H9 (cell line): Measurements from ENCODE around the gene CILP2. TPM values are rescaled to one million over a fixed set of nuclear protein-coding genes. Genes with fewer than 3 reads are reported as not detected.
A peak's percentile ranks its signal among the peaks of the same experiment; 100 is the strongest.

Source experiments
- DNase-seq: peaks from one replicate; pipeline ENCODE4 v3.0.0-alpha.2; 2017
- H2AFZ ChIP-seq: one replicate; pipeline ENCODE4 v1.6.1; 2013; ENCODE audit warnings: mild to moderate bottlenecking, low read length, control low read depth, moderate library complexity
- H2AK5ac ChIP-seq: 2 replicates; pipeline ENCODE4 v1.6.1; 2013; ENCODE audit warnings: low read length, control low read depth, mixed read lengths; ENCODE audit not compliant: insufficient read length
- H2BK120ac ChIP-seq: one replicate; pipeline ENCODE4 v1.6.1; 2013; ENCODE audit warnings: low read depth, mild to moderate bottlenecking, low read length, control low read depth, inconsistent platforms; ENCODE audit not compliant: poor library complexity, severe bottlenecking
- H2BK12ac ChIP-seq: 2 replicates; pipeline ENCODE4 v1.6.1; 2013; ENCODE audit warnings: low read length, control low read depth, mixed read lengths, low read depth; ENCODE audit not compliant: insufficient read length
- H2BK15ac ChIP-seq: 2 replicates; pipeline ENCODE4 v1.6.1; 2013; ENCODE audit warnings: low read depth, low read length, control low read depth
- H2BK20ac ChIP-seq: one replicate; pipeline ENCODE4 v1.6.1; 2013; ENCODE audit warnings: low read depth, mild to moderate bottlenecking, low read length, control low read depth, inconsistent platforms; ENCODE audit not compliant: poor library complexity, severe bottlenecking
- H2BK5ac ChIP-seq: 2 replicates; pipeline ENCODE4 v1.6.1; 2013; ENCODE audit warnings: low read length, control low read depth, mixed read lengths; ENCODE audit not compliant: insufficient read length
- H3K14ac ChIP-seq: 2 replicates; pipeline ENCODE4 v1.6.1; 2013; ENCODE audit warnings: low read length, control low read depth; ENCODE audit not compliant: insufficient read depth
- H3K18ac ChIP-seq: 2 replicates; pipeline ENCODE4 v1.6.1; 2013; ENCODE audit warnings: low read depth, mild to moderate bottlenecking, mixed read lengths, low read length, control low read depth; ENCODE audit not compliant: insufficient read length
- H3K23ac ChIP-seq: 2 replicates; pipeline ENCODE4 v1.6.1; 2013; ENCODE audit warnings: low read length, control low read depth, mixed read lengths, low read depth; ENCODE audit not compliant: insufficient read length
- H3K23me2 ChIP-seq: 2 replicates; pipeline ENCODE4 v1.6.1; 2013; ENCODE audit warnings: low read depth, mild to moderate bottlenecking, mixed read lengths, low read length, control low read depth; ENCODE audit not compliant: insufficient read length, poor library complexity, severe bottlenecking
- H3K27ac ChIP-seq: 2 replicates; pipeline ENCODE4 v1.5.1; 2013; ENCODE audit warnings: low read length, control low read depth, mixed read lengths, low read depth; ENCODE audit not compliant: insufficient read length
- H3K27me3 ChIP-seq: 2 replicates; pipeline ENCODE4 v1.6.1; 2013; ENCODE audit warnings: low read length, control low read depth, inconsistent platforms; ENCODE audit not compliant: insufficient read depth
- H3K4ac ChIP-seq: 2 replicates; pipeline ENCODE4 v1.6.1; 2013; ENCODE audit warnings: low read depth, mild to moderate bottlenecking, control low read depth, inconsistent platforms, low read length, moderate library complexity
- H3K4me1 ChIP-seq: 2 replicates; pipeline ENCODE4 v1.6.1; 2013; ENCODE audit warnings: low read length, control low read depth, inconsistent platforms; ENCODE audit not compliant: insufficient read depth
- H3K4me2 ChIP-seq: 2 replicates; pipeline ENCODE4 v1.6.1; 2013; ENCODE audit warnings: low read length, control low read depth, mixed read lengths; ENCODE audit not compliant: insufficient read length, insufficient read depth
- H3K56ac ChIP-seq: 2 replicates; pipeline ENCODE4 v1.6.1; 2013; ENCODE audit warnings: low read depth, mild to moderate bottlenecking, mixed read lengths, low read length, control low read depth; ENCODE audit not compliant: insufficient read length
- H3K79me1 ChIP-seq: 2 replicates; pipeline ENCODE4 v1.6.1; 2013; ENCODE audit warnings: low read depth, mild to moderate bottlenecking, moderate library complexity, low read length, control low read depth, inconsistent platforms; ENCODE audit not compliant: insufficient read depth, poor library complexity, severe bottlenecking
- H3K79me2 ChIP-seq: 2 replicates; pipeline ENCODE4 v1.6.1; 2013; ENCODE audit warnings: low read length, control low read depth, inconsistent platforms; ENCODE audit not compliant: insufficient read depth
- H3K9ac ChIP-seq: 2 replicates; pipeline ENCODE4 v1.6.1; 2013; ENCODE audit warnings: low read length, control low read depth, mixed read lengths; ENCODE audit not compliant: insufficient read length; ENCODE audit errors: extremely low read depth
- H3K9me3 ChIP-seq: one replicate; pipeline ENCODE4 v1.6.1; 2013; ENCODE audit warnings: low read depth, low read length, inconsistent platforms; ENCODE audit not compliant: control insufficient read depth
- H3T11ph ChIP-seq: one replicate; pipeline ENCODE4 v1.6.1; 2013; ENCODE audit warnings: mild to moderate bottlenecking, low read length, control low read depth, inconsistent platforms
- H4K20me1 ChIP-seq: one replicate; pipeline ENCODE4 v1.6.1; 2013; ENCODE audit not compliant: control insufficient read depth, insufficient read length, insufficient read depth
- H4K5ac ChIP-seq: 2 replicates; pipeline ENCODE4 v1.6.1; 2013; ENCODE audit warnings: low read depth, mild to moderate bottlenecking, mixed read lengths, low read length, control low read depth; ENCODE audit not compliant: insufficient read length
- H4K8ac ChIP-seq: replicated peaks from 2 replicates; pipeline ENCODE4 v1.6.1; 2013; ENCODE audit warnings: low read length, control low read depth, mixed read lengths, low read depth; ENCODE audit not compliant: insufficient read length
- H4K91ac ChIP-seq: 2 replicates; pipeline ENCODE4 v1.6.1; 2013; ENCODE audit warnings: low read depth, mild to moderate bottlenecking, moderate library complexity, mixed read lengths, low read length, control low read depth; ENCODE audit not compliant: insufficient read length
- H3K27ac Mint-ChIP-seq, 3 experiments: 2 replicates in 2 of 3; 3 replicates in 1 of 3; pipeline ENCODE4 v1.8.0; 2020 to 2021; ENCODE audit warnings: mixed read lengths in 3 of 3, mild to moderate bottlenecking in 1 of 3, moderate library complexity in 1 of 3
- H3K27me3 Mint-ChIP-seq: 2 replicates; pipeline ENCODE4 v1.8.0; 2021; ENCODE audit warnings: low read depth, mild to moderate bottlenecking, moderate library complexity, mixed read lengths
- H3K36me3 Mint-ChIP-seq, 3 experiments: 2 replicates in 2 of 3; 3 replicates in 1 of 3; pipeline ENCODE4 v1.8.0; 2020 to 2021; ENCODE audit warnings: low read depth in 3 of 3, mixed read lengths in 3 of 3; ENCODE audit not compliant: insufficient read depth in 1 of 3
- H3K4me1 Mint-ChIP-seq, 2 experiments: 2 replicates each; pipeline ENCODE4 v1.8.0; 2020; ENCODE audit warnings: mixed read lengths in 2 of 2
- H3K4me3 Mint-ChIP-seq, 2 experiments: 2 replicates in 1 of 2; 3 replicates in 1 of 2; pipeline ENCODE4 v1.8.0; 2020 to 2021; ENCODE audit warnings: mild to moderate bottlenecking in 2 of 2, mixed read lengths in 2 of 2, moderate library complexity in 1 of 2
- H3K9me3 Mint-ChIP-seq, 2 experiments: 2 replicates in 1 of 2; 3 replicates in 1 of 2; pipeline ENCODE4 v1.8.0; 2020; ENCODE audit warnings: mild to moderate bottlenecking in 2 of 2, mixed read lengths in 2 of 2, moderate library complexity in 1 of 2
- WGBS: extraction: QIAGEN DNeasy Blood & Tissue Kit; methylation state at CpG from one replicate; pipeline ENCODE4 v1.1.7; 2013; ENCODE audit warnings: missing lambda C conversion rate, low lambda C conversion rate, mixed read lengths; ENCODE audit not compliant: insufficient read length; ENCODE audit errors: extremely low coverage; 5-methylcytosine and 5-hydroxymethylcytosine counted together
- total RNA-seq: library from RNA; stranded (reverse); gene quantifications from 2 replicates; pipeline ENCODE4 v1.2.1, GENCODE V29; 2021
- TF ChIP-seq, protein P1 (sequence below): fragments of 200-600 bp; sonication (generic); conservative IDR thresholded peaks from 3 replicates; pipeline ENCODE4 v1.8.0; 2021; ENCODE audit warnings: antibody characterized with exemption, mild to moderate bottlenecking

CILP2 gene
- total RNA-seq, 1 experiment from 2014 or later = 6.4 TPM

DNA sequence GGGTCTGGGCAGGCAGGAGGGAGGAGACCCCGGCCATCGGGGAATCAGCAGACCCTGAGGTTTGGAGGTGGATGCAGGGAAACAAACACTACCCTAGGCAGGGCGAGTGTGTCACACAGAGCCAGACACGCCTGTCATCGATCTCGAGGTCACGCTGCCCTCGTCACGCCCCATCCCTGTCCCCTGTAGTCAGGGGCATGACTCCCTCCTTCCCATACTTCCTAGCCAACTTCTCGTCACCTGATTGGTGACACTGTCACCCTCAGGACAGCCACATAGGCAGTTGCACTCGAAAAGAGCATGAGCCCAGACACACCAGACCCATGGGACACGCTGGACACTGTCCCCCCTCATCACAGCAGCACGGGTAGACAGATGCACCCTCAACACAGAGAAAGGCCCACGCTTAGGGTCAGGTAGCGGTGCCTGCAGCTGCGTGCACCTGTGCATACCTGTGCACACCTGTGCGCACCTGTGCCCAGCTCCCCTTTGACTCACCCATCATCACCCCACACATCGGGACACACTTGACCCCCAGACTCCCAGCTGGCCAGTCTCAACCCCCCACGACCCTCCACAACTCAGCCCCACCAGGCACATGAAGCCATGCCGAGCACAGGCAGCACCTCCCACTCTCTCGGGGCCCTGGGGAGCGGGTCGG, 11.9 kb downstream of the CILP2 start:
- H4K91ac ChIP-seq = no peak overlapping the region
- H3K9me3 Mint-ChIP-seq = no peaks in the 10 kb centered on the region; a peak in 1 of 5 replicates
- no peaks in the 10 kb centered on the region for H3K79me1 ChIP-seq
- H2BK15ac ChIP-seq = no peak overlapping the region
- peaks cover 7% of the 10 kb centered on the region for H3K27me3 Mint-ChIP-seq
- TF ChIP-seq, protein P1, sequence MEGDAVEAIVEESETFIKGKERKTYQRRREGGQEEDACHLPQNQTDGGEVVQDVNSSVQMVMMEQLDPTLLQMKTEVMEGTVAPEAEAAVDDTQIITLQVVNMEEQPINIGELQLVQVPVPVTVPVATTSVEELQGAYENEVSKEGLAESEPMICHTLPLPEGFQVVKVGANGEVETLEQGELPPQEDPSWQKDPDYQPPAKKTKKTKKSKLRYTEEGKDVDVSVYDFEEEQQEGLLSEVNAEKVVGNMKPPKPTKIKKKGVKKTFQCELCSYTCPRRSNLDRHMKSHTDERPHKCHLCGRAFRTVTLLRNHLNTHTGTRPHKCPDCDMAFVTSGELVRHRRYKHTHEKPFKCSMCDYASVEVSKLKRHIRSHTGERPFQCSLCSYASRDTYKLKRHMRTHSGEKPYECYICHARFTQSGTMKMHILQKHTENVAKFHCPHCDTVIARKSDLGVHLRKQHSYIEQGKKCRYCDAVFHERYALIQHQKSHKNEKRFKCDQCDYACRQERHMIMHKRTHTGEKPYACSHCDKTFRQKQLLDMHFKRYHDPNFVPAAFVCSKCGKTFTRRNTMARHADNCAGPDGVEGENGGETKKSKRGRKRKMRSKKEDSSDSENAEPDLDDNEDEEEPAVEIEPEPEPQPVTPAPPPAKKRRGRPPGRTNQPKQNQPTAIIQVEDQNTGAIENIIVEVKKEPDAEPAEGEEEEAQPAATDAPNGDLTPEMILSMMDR = no peak
- H2AFZ ChIP-seq = no peak overlapping the region
- H3K4me3 Mint-ChIP-seq = no peak overlapping the region
- no peaks in the 10 kb centered on the region for H3K9me3 ChIP-seq
- no peak overlapping the region for H2BK12ac ChIP-seq
- no peak overlapping the region for H2AK5ac ChIP-seq
- H3K18ac ChIP-seq = no peak overlapping the region
- whole genome bisulfite sequencing = no CpG with 5 or more reads among the region's 23 CpGs
- H3K79me2 ChIP-seq = no peaks in the 10 kb centered on the region
- H3T11ph ChIP-seq = no peak overlapping the region
- H3K56ac ChIP-seq = no peak overlapping the region
- H3K4me1 Mint-ChIP-seq = peaks cover 0 to 8% of the 10 kb centered on the region in 2 experiments; a peak in 2 of 4 replicates
- H3K27ac Mint-ChIP-seq = peak overlapping the region in 1 of 3 experiments; percentile 36; a peak in 3 of 7 replicates
- peak overlapping the region; percentile 3; the same call in 1 of the 2 replicates for H3K14ac ChIP-seq
- H4K5ac ChIP-seq = no peak overlapping the region
- no peaks in the 10 kb centered on the region for H4K20me1 ChIP-seq
- H3K27ac ChIP-seq = no peak overlapping the region
- H3K36me3 Mint-ChIP-seq = no peaks in the 10 kb centered on the region; a peak in 1 of 7 replicates
- no peaks in the 10 kb centered on the region for H3K23me2 ChIP-seq
- H2BK20ac ChIP-seq = no peak overlapping the region
- H4K8ac ChIP-seq = no peak overlapping the region
- no peak overlapping the region for H3K23ac ChIP-seq
- H3K27me3 ChIP-seq = no peaks in the 10 kb centered on the region
- no peak for DNase-seq
- H2BK120ac ChIP-seq = no peak overlapping the region
- H3K4ac ChIP-seq = no peak overlapping the region
- no peak overlapping the region for H3K9ac ChIP-seq
- no peak overlapping the region for H2BK5ac ChIP-seq
- H3K4me2 ChIP-seq = no peak overlapping the region
- no peaks in the 10 kb centered on the region for H3K4me1 ChIP-seq
